K562 (cell line): ENCODE data around the gene TEX261. TPM values are rescaled to one million over a fixed set of nuclear protein-coding genes. Genes with fewer than 3 reads are reported as not detected.

Experiments
- ATAC-seq: fragments of 200-7000 bp; cut with Tn5 transposase; 3 replicates; pipeline ENCODE4 v1.9.1; 2020; ENCODE audit warnings: moderate library complexity
- BruUV-seq: library from RNA; stranded (reverse); fragments of 400-500 nt; replicated peaks from 2 replicates; lab custom pipeline; 2021; lab: Mats Ljungman, UMichigan
- CTCF ChIA-PET: fragments of 300-600 bp; formaldehyde crosslinking; extraction: SDS; loops from one replicate; lab custom pipeline; 2021; ENCODE audit warnings: low intra/inter-chr PET ratio; lab: Yijun Ruan, JAX
- POLR2A ChIA-PET: fragments of 300-600, 350-650 bp; sonication (Branson Sonifier 250); formaldehyde crosslinking; extraction: SDS; loops from one replicate; lab custom pipeline; 2021; ENCODE audit warnings: antibody characterized with exemption, inconsistent platforms; lab: Yijun Ruan, JAX
- DNase-seq, 4 experiments: peaks; one replicate each; pipeline versions ENCODE4 v3.0.0 to v3.0.0-alpha.2; 2011 to 2018; ENCODE audit warnings: low spot score in 3 of 4, mixed read lengths in 3 of 4; ENCODE audit errors: extremely low read depth in 1 of 4
- FAIRE-seq: peaks from 2 replicates; lab custom pipeline; 2011; peaks lifted over from hg19 to GRCh38; lab: Jason Lieb, UNC
- H2AFZ ChIP-seq: 2 replicates; pipeline ENCODE4 v1.6.0; 2011; ENCODE audit warnings: low read depth, low read length, control low read depth, inconsistent platforms
- H3K27ac ChIP-seq: fragments of 200-600 bp; 3 replicates; pipeline ENCODE4 v1.8.0; 2011; ENCODE audit warnings: low read depth, mild to moderate bottlenecking, control low read depth, inconsistent platforms, low read length, moderate library complexity, mixed read lengths; ENCODE audit errors: extremely low read depth
- H3K27me3 ChIP-seq, 2 experiments: fragments of 300-600 bp in 1 of 2; 2 replicates in 1 of 2; 3 replicates in 1 of 2; pipeline versions ENCODE4 v1.6.0 to v1.8.0; 2011; ENCODE audit warnings: inconsistent platforms in 2 of 2, low read length in 2 of 2, mild to moderate bottlenecking in 1 of 2, mixed read lengths in 1 of 2, moderate library complexity in 1 of 2; ENCODE audit not compliant: control insufficient read depth in 2 of 2, insufficient read depth in 2 of 2
- H3K36me3 ChIP-seq: fragments of 300-600 bp; 3 replicates; pipeline ENCODE4 v1.8.0; 2011; ENCODE audit warnings: mild to moderate bottlenecking, low read length, inconsistent platforms; ENCODE audit not compliant: control insufficient read depth, insufficient read depth
- H3K4me1 ChIP-seq, 2 experiments: fragments of 200-600 bp in 1 of 2; replicated peaks in 1 of 2; 2 replicates in 1 of 2; 3 replicates in 1 of 2; pipeline versions ENCODE4 v1.5.1 to v1.8.0; 2011; ENCODE audit warnings: inconsistent platforms in 2 of 2, low read length in 2 of 2, mild to moderate bottlenecking in 1 of 2, mixed read lengths in 1 of 2, moderate library complexity in 1 of 2; ENCODE audit not compliant: control insufficient read depth in 2 of 2, insufficient read depth in 2 of 2
- H3K4me2 ChIP-seq: 2 replicates; pipeline ENCODE4 v1.6.1; 2011; ENCODE audit warnings: low read length, control low read depth, inconsistent platforms, mixed read lengths; ENCODE audit not compliant: insufficient read depth
- H3K4me3 ChIP-seq: fragments of 200-600 bp; sonication (generic), shearing (Covaris generic); 2 replicates; pipeline ENCODE4 v1.5.1; 2016; ENCODE audit warnings: control low read depth, inconsistent platforms
- H3K79me2 ChIP-seq: fragments of 200-600 bp; 3 replicates; pipeline ENCODE4 v1.8.0; 2011; ENCODE audit warnings: low read length, inconsistent platforms; ENCODE audit not compliant: control insufficient read depth, insufficient read depth
- H3K9ac ChIP-seq, 2 experiments: 2 replicates each; pipeline versions ENCODE4 v1.6.0 to v1.6.1; 2011; ENCODE audit warnings: low read depth in 2 of 2, low read length in 2 of 2, control low read depth in 1 of 2, inconsistent platforms in 1 of 2, mild to moderate bottlenecking in 1 of 2, mixed read lengths in 1 of 2; ENCODE audit not compliant: insufficient read depth in 1 of 2
- H3K9me1 ChIP-seq: one replicate; pipeline ENCODE4 v1.6.0; 2011; ENCODE audit warnings: inconsistent platforms, mild to moderate bottlenecking, low read length, moderate library complexity; ENCODE audit not compliant: control insufficient read depth, insufficient read depth
- H3K9me3 ChIP-seq: replicated peaks from 2 replicates; pipeline ENCODE4 v1.5.1; 2011; ENCODE audit warnings: low read depth, low read length, inconsistent platforms; ENCODE audit not compliant: control insufficient read depth, insufficient read depth
- H4K20me1 ChIP-seq: replicated peaks from 2 replicates; pipeline ENCODE4 v1.6.1; 2011; ENCODE audit warnings: low read length, inconsistent platforms, mixed read lengths; ENCODE audit not compliant: control insufficient read depth, insufficient read depth
- CREB3L1 ChIP-seq: fragments of 450-650 bp; IDR thresholded peaks from 2 replicates; pipeline ENCODE4 v1.6.1; 2014; ENCODE audit warnings: low read depth, mild to moderate bottlenecking, moderate library complexity, borderline replicate concordance
- DPF2 ChIP-seq: fragments of 450-650 bp; IDR thresholded peaks from 2 replicates; pipeline ENCODE4 v1.6.1; 2016
- ESRRB ChIP-seq: fragments of 250-450 bp; sonication (Bioruptor Pico); IDR thresholded peaks from 2 replicates; pipeline ENCODE4 v1.5.0; 2020; ENCODE audit warnings: mild to moderate bottlenecking, moderate library complexity, borderline replicate concordance
- MTA2 ChIP-seq: fragments of 450-650 bp; IDR thresholded peaks from 2 replicates; pipeline ENCODE4 v1.6.1; 2016; ENCODE audit warnings: low read depth
- POLR2A ChIP-seq: fragments of 450-650 bp; conservative IDR thresholded peaks from 2 replicates; pipeline ENCODE4 v1.6.1; 2016
- SMARCE1 ChIP-seq: fragments of 450-650 bp; IDR thresholded peaks from 2 replicates; pipeline ENCODE4 v1.7.1; 2016; ENCODE audit warnings: mild to moderate bottlenecking
- SNIP1 ChIP-seq: fragments of 450-650 bp; IDR thresholded peaks from 2 replicates; pipeline ENCODE4 v1.7.1; 2017; ENCODE audit warnings: low read depth, mild to moderate bottlenecking
- SUPT5H ChIP-seq: fragments of 450-650 bp; IDR thresholded peaks from 2 replicates; pipeline ENCODE4 v1.6.1; 2016
- TGIF2 ChIP-seq: sonication (generic); formaldehyde crosslinking; IDR thresholded peaks from 2 replicates; pipeline ENCODE4 v1.8.1; 2022; ENCODE audit warnings: mild to moderate bottlenecking, missing genetic modification reagents, moderate library complexity
- ZNF24 ChIP-seq: fragments of 450-650 bp; IDR thresholded peaks from 2 replicates; pipeline ENCODE4 v1.6.1; 2016
- ZNF740 ChIP-seq, 3 experiments: fragments of 200-800 bp in 1 of 3; sonication (Bioruptor generic) in 1 of 3; sonication (generic) in 1 of 3; formaldehyde crosslinking in 1 of 3; IDR thresholded peaks; 2 replicates each; pipeline versions ENCODE4 v1.6.1 to v1.8.0; 2016 to 2022; ENCODE audit warnings: mild to moderate bottlenecking in 2 of 3, missing compliant biosample characterization in 2 of 3, missing genetic modification characterization in 2 of 3, missing genetic modification reagents in 1 of 3
- ZNF766 ChIP-seq: fragments of 200-800 bp; sonication (Bioruptor generic); conservative IDR thresholded peaks from 2 replicates; pipeline ENCODE4 v1.6.1; 2016; ENCODE audit warnings: missing genetic modification characterization, missing compliant biosample characterization
- WGBS: fragments of 100-300 bp; shearing (Covaris generic); methylation state at CpG from one replicate; pipeline ENCODE4 v1.1.6; 2016; ENCODE audit warnings: low coverage, mixed read lengths; ENCODE audit not compliant: insufficient coverage; ENCODE audit errors: missing lambda C conversion rate; 5-methylcytosine and 5-hydroxymethylcytosine counted together
- in situ Hi-C: fragments of 300-500 bp; cut with MboI; formaldehyde crosslinking; loops from 4 replicates; pipeline ENCODE4 v1.15.0; 2018; ENCODE audit warnings: inconsistent platforms, mixed read lengths
- intact Hi-C: fragments of 100-400 bp; cut with micrococcal nuclease; formaldehyde crosslinking; loops from 2 replicates; pipeline ENCODE4 v1.14.2; 2022
- polyA plus RNA-seq, 8 experiments: library from polyadenylated mRNA; depleted of rRNA in 4 of 8; stranded (reverse) in 5 of 8; unstranded in 3 of 8; fragments of >200 nt; fragmentation: Nextera tagmentation in 2 of 8; fragmentation: Illumina TruSeq in 1 of 8; extraction: Ambion mirVana in 2 of 8; extraction: Trizol in 1 of 8; gene quantifications; 2 replicates each; pipeline versions ENCODE4 v1.2.1 to v1.2.3, GENCODE V29; 2011 to 2014; ENCODE audit warnings: inconsistent platforms in 1 of 8, missing spikeins in 1 of 8
- total RNA-seq, 7 experiments: library from RNA; depleted of rRNA in 6 of 7; stranded (reverse); fragments of >200 nt in 6 of 7; fragmentation: Illumina TruSeq in 2 of 7; extraction: Trizol in 2 of 7; gene quantifications; 2 replicates each; pipeline versions ENCODE4 v1.2.1 to v1.2.3, GENCODE V29; 2011 to 2021; ENCODE audit warnings: low replicate concordance in 1 of 7

Gene TEX261
- total and polyA plus RNA-seq, 9 of the 15 experiments (the other 6 are each of a cell fraction or from before 2014, with no cell fraction given) = 11.9 to 110 (median 51.9) TPM

- H3K27ac ChIP-seq = no peak overlapping the region
- in situ Hi-C loops (no loop called here), intact Hi-C loops (loop anchor here (10.0 kb wide), 1 partner anchor 143 kb away; the partner anchor contains the start of genes MCEE and MPHOSPH10)
Measured at GRCh38 chr2:70991742-70992141, 2.9 kb downstream of the TEX261 start.

More at GRCh38 chr2:70991742-70992141, 2.9 kb downstream of the TEX261 start:
- H3K4me3 ChIP-seq = no peak overlapping the region
- FAIRE-seq (no peak), ATAC-seq (no peak), DNase-seq (peak in 1 of 4 experiments; percentile 2)
- no TSS peak for BruUV-seq
- ChIA-PET CTCF (no interaction called here), POLR2A (no interaction called here)
- peak overlapping the region in 1 of 2 experiments; percentile 75; a peak in 2 of 4 replicates for H3K9ac ChIP-seq
- H3K36me3 ChIP-seq = peaks cover 61% of the 10 kb centered on the region
- H3K4me2 ChIP-seq = no peak overlapping the region
- H2AFZ ChIP-seq = no peak overlapping the region
- peaks cover 12 to 22% of the 10 kb centered on the region in 2 experiments; a peak in 4 of 5 replicates for H3K4me1 ChIP-seq
- H3K9me3 ChIP-seq = no peaks in the 10 kb centered on the region
- peaks cover 20% of the 10 kb centered on the region for H3K79me2 ChIP-seq
- no peaks in the 10 kb centered on the region for H3K27me3 ChIP-seq
- no peaks in the 10 kb centered on the region for H3K9me1 ChIP-seq
- WGBS = 86% methylated on average over 7 of the region's 9 CpGs
- H4K20me1 ChIP-seq = peaks cover 9% of the 10 kb centered on the region; the same call in 1 of the 2 replicates
- TF ChIP-seq ZNF766 (CRISPR knock-in tag) (no peak), POLR2A (no peak), MTA2 (no peak), TGIF2 (CRISPR knock-in tag) (no peak), SMARCE1 (no peak), ZNF740 (CRISPR knock-in tag; IDR thresholded peaks at IDR 0.05) (no peak), ZNF740 (tag; IDR thresholded peaks at IDR 0.05) (no peak), SUPT5H (no peak), ZNF24 (no peak), CREB3L1 (no peak), DPF2 (no peak), ESRRB (CRISPR knock-in tag) (no peak), SNIP1 (no peak)
- TF ChIP-seq, all 486 proteins: peak for 0
